Activated T-helper 2 cell treated with anti-CD3 and anti-CD28 coated beads, Interferon-gamma antibody, Interleukin-2, Interleukin-4, amounts not matched to agents 10 μg/mL and 5 μg/mL and 100 μg/mL, durations not matched to agents 14 hours and 24 hours and 36 hours (primary cell): ENCODE measurements around the gene RBCK1. TPM values are rescaled to one million over a fixed set of nuclear protein-coding genes. Genes with fewer than 3 reads are reported as not detected.

ENCODE experiments used
- total RNA-seq: library from RNA; stranded (reverse); gene quantifications from 2 replicates; pipeline ENCODE4 v1.2.3, GENCODE V29; 2022

Gene RBCK1
- total RNA-seq, 1 donor from 2014 or later, result 112 TPM

Other genes starting within 250 kb of the RBCK1 start
- not detected in 2 replicates for gene DEFB128, start 218.6 kb upstream of the RBCK1 start, total RNA-seq
- not detected in 2 replicates for gene DEFB129, start 181.0 kb upstream of the RBCK1 start, total RNA-seq
- not detected in 2 replicates for gene DEFB132, start 150.6 kb upstream of the RBCK1 start, total RNA-seq
- 7.6 and 9.5 TPM in 2 replicates for gene C20orf96, start 117.5 kb upstream of the RBCK1 start, total RNA-seq
- 26.9 and 27.6 TPM in 2 replicates for gene ZCCHC3, start 110.7 kb upstream of the RBCK1 start, total RNA-seq
- gene SOX12, start 82.7 kb upstream of the RBCK1 start, total RNA-seq, result 14.4 and 15.0 TPM in 2 replicates
- 5.9 and 7.1 TPM in 2 replicates for gene NRSN2, start 61.2 kb upstream of the RBCK1 start, total RNA-seq
- gene TRIB3, start 27.5 kb upstream of the RBCK1 start, total RNA-seq, result 31.6 and 32.2 TPM in 2 replicates
- gene TBC1D20, start 54.2 kb downstream of the RBCK1 start, total RNA-seq, result 30.1 and 31.5 TPM in 2 replicates
- 160 and 169 TPM in 2 replicates for gene CSNK2A1, start 135.5 kb downstream of the RBCK1 start, total RNA-seq
- gene TCF15, start 202.0 kb downstream of the RBCK1 start, total RNA-seq, result not detected in 2 replicates
- gene SRXN1, start 244.9 kb downstream of the RBCK1 start, total RNA-seq, result 20.0 and 20.4 TPM in 2 replicates